Sigmoid colon (tissue), 4 donors: ENCODE measurements around the gene SORCS1.

Source experiments
- CTCF ChIP-seq, 4 experiments: fragments of 450-650 bp in 3 of 4; fragments of 200-600 bp in 1 of 4; IDR thresholded peaks; one replicate each; pipeline ENCODE4 v1.5.1; 2016 to 2019; ENCODE audit warnings: antibody characterized with exemption in 4 of 4, mild to moderate bottlenecking in 3 of 4, moderate library complexity in 2 of 4
- POLR2A ChIP-seq, 2 donors: fragments of 450-650 bp; IDR thresholded peaks; one replicate each; pipeline ENCODE4 v1.6.1; 2016; ENCODE audit warnings: antibody characterized with exemption in 2 of 2, mild to moderate bottlenecking in 2 of 2, moderate library complexity in 2 of 2
- POLR2AphosphoS5 ChIP-seq, 4 donors: sonication (generic); formaldehyde crosslinking; IDR thresholded peaks; one replicate each; pipeline ENCODE4 v1.6.1; 2017; ENCODE audit warnings: antibody characterized with exemption in 4 of 4

- no peak for TF ChIP-seq CTCF (IDR thresholded peaks at IDR 0.05)
- no peak for TF ChIP-seq POLR2A (IDR thresholded peaks at IDR 0.05)
- TF ChIP-seq POLR2AphosphoS5 (IDR thresholded peaks at IDR 0.05): no peak
Observed at GRCh38 chr10:106929291-106929895, 235.1 kb downstream of the SORCS1 start.
